ENCODE measurements around the gene ZNF766. TPM values are rescaled to one million over a fixed set of nuclear protein-coding genes. Genes with fewer than 3 reads are reported as not detected.
A peak's percentile ranks its signal among the peaks of the same experiment; 100 is the strongest.
"Not testable (repeated sequence)": the region's sequence is repeated elsewhere in the genome, so short reads cannot be mapped to it uniquely, and the experiment has no call there.

Gene ZNF766
- total and polyA plus RNA-seq, 2 experiments from 2014 or later, result 9.5 to 16.8 TPM

DNA sequence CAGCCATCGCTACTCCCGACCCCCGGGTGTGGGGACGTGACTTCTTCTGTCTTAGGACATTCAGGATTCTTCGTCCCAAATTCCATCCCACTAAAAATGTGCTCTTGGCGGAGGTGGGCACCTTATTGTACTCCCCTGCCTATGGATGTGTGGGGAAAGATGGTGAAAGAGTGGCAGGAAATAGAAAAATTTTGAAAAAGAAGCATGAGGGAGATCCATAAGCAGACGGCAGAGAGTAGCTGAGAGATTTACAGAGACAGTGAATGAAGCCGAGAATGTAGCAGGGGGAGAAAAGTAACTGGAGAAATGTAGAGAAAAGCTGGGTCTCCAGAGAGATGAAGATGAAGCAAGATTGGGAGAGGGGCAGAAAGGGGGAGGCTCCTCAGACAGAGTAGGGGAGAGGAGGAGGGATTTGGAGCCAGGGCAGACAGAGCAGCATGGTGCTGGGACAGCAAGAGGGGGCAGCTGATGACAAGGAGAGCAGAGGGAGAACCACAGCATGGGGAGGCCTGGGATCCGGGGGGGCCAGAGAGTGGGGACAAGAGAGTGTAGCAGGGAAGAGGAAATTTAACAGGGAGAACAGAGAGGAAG lies 67.5 kb downstream of the ZNF766 start:
- Histone ChIP-seq H2AFZ (peak overlapping the region; percentile 91), H3K4me1 (ENCODE audit: insufficient read depth) (no peaks in the 10 kb centered on the region), H4K20me1 (ENCODE audit: insufficient read depth) (no peaks in the 10 kb centered on the region), H3K9me2 (ENCODE audit: insufficient read depth) (no peaks in the 10 kb centered on the region), H3K36me3 (ENCODE audit: low read depth) (no peaks in the 10 kb centered on the region), H3K79me2 (ENCODE audit: insufficient read depth) (peaks cover 9% of the 10 kb centered on the region; the same call in 1 of the 2 replicates), H3K9me3 (ENCODE audit: low read depth) (no peaks in the 10 kb centered on the region), H3K27me3 (replicated peaks; ENCODE audit: insufficient read depth) (no peaks in the 10 kb centered on the region), H3F3A (ENCODE audit: insufficient read depth) (no peaks in the 10 kb centered on the region), H3K4me3 (peak overlapping the region; percentile 89), H3K27ac (peak overlapping the region; percentile 79), H3K9ac (peak overlapping the region; percentile 96), H3K4me2 (ENCODE audit: unreplicated experiment) (peak overlapping the region; percentile 83)
- in situ Hi-C loops (cut with MboI), result no loop called here
- peak; percentile 43 for DNase-seq
- TF ChIP-seq EZH2 (IDR thresholded peaks at IDR 0.05; ENCODE audit: insufficient read depth, poor library complexity, severe bottlenecking), result no peak
- TF ChIP-seq EZH2phosphoT487 (IDR thresholded peaks at IDR 0.05; ENCODE audit: insufficient read depth, low read depth), result no peak
- WGBS, 2 experiments (ENCODE audit: low coverage in 1 of 2, low lambda C conversion rate in 2 of 2, missing lambda C conversion rate in 2 of 2), result 0 to 1% methylated on average over 8 to 9 of the region's 9 CpGs

GRCh38 chr19:52339022-52339421 lies 69.6 kb downstream of the ZNF766 start:
- H3K4me2 ChIP-seq (ENCODE audit: unreplicated experiment); H3K4me1 ChIP-seq (ENCODE audit: insufficient read depth); H3K27ac ChIP-seq; H3K4me3 ChIP-seq; in situ Hi-C loops (cut with MboI); DNase-seq; H4K20me1 ChIP-seq (ENCODE audit: insufficient read depth); H3F3A ChIP-seq (ENCODE audit: insufficient read depth); H3K79me2 ChIP-seq (ENCODE audit: insufficient read depth); H3K27me3 ChIP-seq (replicated peaks; ENCODE audit: insufficient read depth); H3K9me2 ChIP-seq (ENCODE audit: insufficient read depth); H3K9me3 ChIP-seq (ENCODE audit: low read depth); H3K9ac ChIP-seq; H3K36me3 ChIP-seq (ENCODE audit: low read depth); H2AFZ ChIP-seq: not testable (repeated sequence)
- WGBS, 2 experiments (ENCODE audit: low coverage in 1 of 2, low lambda C conversion rate in 2 of 2, missing lambda C conversion rate in 2 of 2), result 55 to 61% methylated on average over 3 of the region's 3 CpGs

DNA sequence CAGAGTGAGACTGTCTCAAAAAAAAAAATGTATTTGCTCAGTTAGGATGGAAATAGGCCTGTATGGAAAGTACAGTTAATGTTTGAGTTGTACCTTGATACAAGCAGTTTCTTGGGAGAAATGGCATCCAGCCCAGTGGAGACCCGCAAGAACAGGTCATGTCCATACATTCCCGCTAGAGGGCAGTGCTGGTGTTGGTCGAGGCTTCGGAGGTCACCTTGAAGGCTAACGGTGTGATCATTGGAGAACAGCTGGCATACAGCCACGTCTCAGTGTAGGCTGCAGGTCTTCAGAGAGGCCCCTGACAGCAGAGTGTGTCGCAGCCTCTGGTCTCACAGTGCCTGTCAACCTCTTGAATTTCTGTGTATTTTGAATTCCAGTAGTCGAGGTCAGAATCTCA lies 74.2 kb downstream of the ZNF766 start:
- peak; percentile 69 for DNase-seq

DNA sequence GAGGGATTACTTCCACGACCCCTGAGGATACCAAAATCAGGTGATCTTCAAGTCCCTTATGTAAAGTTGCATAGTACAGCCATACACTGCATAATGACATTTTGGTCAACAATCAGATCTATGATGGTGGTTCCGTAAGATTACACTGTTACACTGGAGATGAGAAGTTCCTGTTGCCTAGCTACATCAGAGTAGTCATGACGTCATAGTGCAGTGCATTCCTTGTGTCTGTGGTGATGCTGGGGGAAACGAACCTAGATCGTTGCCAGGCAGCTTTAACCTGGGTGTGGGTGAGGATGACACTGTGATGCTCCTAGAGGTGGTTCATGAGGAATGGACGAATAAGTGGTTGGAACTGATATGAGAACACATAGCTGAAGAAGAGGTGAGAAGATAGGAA lies 75.8 kb downstream of the ZNF766 start:
- no peaks in the 10 kb centered on the region for H3K79me2 ChIP-seq (ENCODE audit: insufficient read depth)
- H3F3A ChIP-seq (ENCODE audit: insufficient read depth), result no peaks in the 10 kb centered on the region
- H3K27me3 ChIP-seq (replicated peaks; ENCODE audit: insufficient read depth), result no peaks in the 10 kb centered on the region
- no peak overlapping the region for H2AFZ ChIP-seq
- peak; percentile 15 for DNase-seq
- H3K9me3 ChIP-seq (ENCODE audit: low read depth), result no peaks in the 10 kb centered on the region
- peaks cover 13% of the 10 kb centered on the region; the same call in 1 of the 2 replicates for H3K36me3 ChIP-seq (ENCODE audit: low read depth)
- H3K27ac ChIP-seq, result no peak overlapping the region
- H4K20me1 ChIP-seq (ENCODE audit: insufficient read depth), result no peaks in the 10 kb centered on the region
- no peak overlapping the region for H3K4me2 ChIP-seq (ENCODE audit: unreplicated experiment)
- in situ Hi-C loops (cut with MboI), result no loop called here
- H3K9me2 ChIP-seq (ENCODE audit: insufficient read depth), result no peaks in the 10 kb centered on the region
- no peak for TF ChIP-seq EZH2phosphoT487 (IDR thresholded peaks at IDR 0.05; ENCODE audit: insufficient read depth, low read depth)
- no peak for TF ChIP-seq EZH2 (IDR thresholded peaks at IDR 0.05; ENCODE audit: insufficient read depth, poor library complexity, severe bottlenecking)
- WGBS, 2 experiments (ENCODE audit: low coverage in 1 of 2, low lambda C conversion rate in 2 of 2, missing lambda C conversion rate in 2 of 2), result 76 to 78% methylated on average over 6 of the region's 6 CpGs
- no peak overlapping the region for H3K4me3 ChIP-seq
- no peaks in the 10 kb centered on the region for H3K4me1 ChIP-seq (ENCODE audit: insufficient read depth)
- H3K9ac ChIP-seq, result no peak overlapping the region

More for the DNA sequence above, 74.2 kb downstream of the ZNF766 start:
- Histone ChIP-seq H3K4me3 (no peak overlapping the region), H3K36me3 (ENCODE audit: low read depth) (peaks cover 13% of the 10 kb centered on the region; the same call in 1 of the 2 replicates), H3K4me2 (ENCODE audit: unreplicated experiment) (no peak overlapping the region), H3K27ac (no peak overlapping the region), H3K9ac (no peak overlapping the region), H3F3A (ENCODE audit: insufficient read depth) (no peaks in the 10 kb centered on the region), H3K4me1 (ENCODE audit: insufficient read depth) (no peaks in the 10 kb centered on the region), H4K20me1 (ENCODE audit: insufficient read depth) (no peaks in the 10 kb centered on the region), H3K79me2 (ENCODE audit: insufficient read depth) (no peaks in the 10 kb centered on the region), H3K9me2 (ENCODE audit: insufficient read depth) (no peaks in the 10 kb centered on the region), H3K27me3 (replicated peaks; ENCODE audit: insufficient read depth) (no peaks in the 10 kb centered on the region), H2AFZ (no peak overlapping the region), H3K9me3 (ENCODE audit: low read depth) (no peaks in the 10 kb centered on the region)
- no peak for TF ChIP-seq EZH2 (IDR thresholded peaks at IDR 0.05; ENCODE audit: insufficient read depth, poor library complexity, severe bottlenecking)
- TF ChIP-seq EZH2phosphoT487 (IDR thresholded peaks at IDR 0.05; ENCODE audit: insufficient read depth, low read depth), result no peak
- in situ Hi-C loops (cut with MboI), result no loop called here
- WGBS, 2 experiments (ENCODE audit: low coverage in 1 of 2, low lambda C conversion rate in 2 of 2, missing lambda C conversion rate in 2 of 2), result 15 to 21% methylated on average over 8 of the region's 8 CpGs

MicroRNAs encoded within 50 kb of the gene (microRNA counts, 767-probe panel; counts per million panel counts)
- 447 counts per million, percentile 86 among the panel's probes with 10 or more counts for microRNA hsa-miR-643

Small RNAs within 50 kb of the gene (microRNA-seq; reads per million reads assigned to microRNA genes)
- 1.5 reads per million for gene MIR643 (ENCODE audit: borderline number of aligned reads)
- not detected for gene MIR6801 (ENCODE audit: borderline number of aligned reads)

Small RNAs within 50 kb of the gene (small RNA-seq; reads per million reads assigned to genes)
- not detected for gene MIR643 (ENCODE audit: low read depth, low replicate concordance)
- gene MIR6801 (ENCODE audit: low read depth, low replicate concordance), result not detected
- gene RF00019 (ENCODE audit: low read depth, low replicate concordance), result not detected

Other genes with a start within 250 kb of the ZNF766 start
- gene ZNF614, start 241.2 kb upstream of the ZNF766 start, total RNA-seq (2014; rRNA removed; shearing (Covaris generic)), result 8.5 and 15.9 TPM in 2 replicates
- 7.0 and 7.1 TPM in 2 replicates for gene ZNF614, start 241.2 kb upstream of the ZNF766 start, polyA plus RNA-seq (2016; fragmentation: Nextera tagmentation; extraction: Ambion mirVana)
- gene ZNF432, start 220.7 kb upstream of the ZNF766 start, total RNA-seq (2014; rRNA removed; shearing (Covaris generic)), result 4.8 and 10.4 TPM in 2 replicates
- gene ZNF432, start 220.7 kb upstream of the ZNF766 start, polyA plus RNA-seq (2016; fragmentation: Nextera tagmentation; extraction: Ambion mirVana), result 2.8 and 3.4 TPM in 2 replicates
- gene ZNF841, start 173.8 kb upstream of the ZNF766 start, total RNA-seq (2014; rRNA removed; shearing (Covaris generic)), result 15.4 and 24.5 TPM in 2 replicates
- gene ZNF841, start 173.8 kb upstream of the ZNF766 start, polyA plus RNA-seq (2016; fragmentation: Nextera tagmentation; extraction: Ambion mirVana), result 4.2 and 7.3 TPM in 2 replicates
- 5.8 and 12.3 TPM in 2 replicates for gene ZNF616, start 129.6 kb upstream of the ZNF766 start, total RNA-seq (2014; rRNA removed; shearing (Covaris generic))
- 4.1 and 4.7 TPM in 2 replicates for gene ZNF616, start 129.6 kb upstream of the ZNF766 start, polyA plus RNA-seq (2016; fragmentation: Nextera tagmentation; extraction: Ambion mirVana)
- 2.8 and 11.7 TPM in 2 replicates for gene ZNF836, start 98.0 kb upstream of the ZNF766 start, total RNA-seq (2014; rRNA removed; shearing (Covaris generic))
- 3.3 and 3.8 TPM in 2 replicates for gene ZNF836, start 98.0 kb upstream of the ZNF766 start, polyA plus RNA-seq (2016; fragmentation: Nextera tagmentation; extraction: Ambion mirVana)
- 191 and 248 TPM in 2 replicates for gene PPP2R1A, start 79.5 kb upstream of the ZNF766 start, total RNA-seq (2014; rRNA removed; shearing (Covaris generic))
- 277 and 279 TPM in 2 replicates for gene PPP2R1A, start 79.5 kb upstream of the ZNF766 start, polyA plus RNA-seq (2016; fragmentation: Nextera tagmentation; extraction: Ambion mirVana)
- 3.8 and 5.3 TPM in 2 replicates for gene ZNF480, start 27.6 kb downstream of the ZNF766 start, total RNA-seq (2014; rRNA removed; shearing (Covaris generic))
- gene ZNF480, start 27.6 kb downstream of the ZNF766 start, polyA plus RNA-seq (2016; fragmentation: Nextera tagmentation; extraction: Ambion mirVana), result 6.6 and 7.3 TPM in 2 replicates
- 2.8 and 3.5 TPM in 2 replicates for gene ZNF610, start 66.7 kb downstream of the ZNF766 start, total RNA-seq (2014; rRNA removed; shearing (Covaris generic))
- gene ZNF610, start 66.7 kb downstream of the ZNF766 start, polyA plus RNA-seq (2016; fragmentation: Nextera tagmentation; extraction: Ambion mirVana), result 3.9 and 6.0 TPM in 2 replicates
- 22.0 and 34.8 TPM in 2 replicates for gene ZNF880, start 100.3 kb downstream of the ZNF766 start, total RNA-seq (2014; rRNA removed; shearing (Covaris generic))
- gene ZNF880, start 100.3 kb downstream of the ZNF766 start, polyA plus RNA-seq (2016; fragmentation: Nextera tagmentation; extraction: Ambion mirVana), result 30.7 and 32.5 TPM in 2 replicates
- 14.9 and 22.5 TPM in 2 replicates for gene ZNF528, start 128.3 kb downstream of the ZNF766 start, total RNA-seq (2014; rRNA removed; shearing (Covaris generic))
- 19.2 and 24.2 TPM in 2 replicates for gene ZNF528, start 128.3 kb downstream of the ZNF766 start, polyA plus RNA-seq (2016; fragmentation: Nextera tagmentation; extraction: Ambion mirVana)
- gene ZNF534, start 159.6 kb downstream of the ZNF766 start, total RNA-seq (2014; rRNA removed; shearing (Covaris generic)), result 0.25 TPM in 1 of 2 replicates, not detected in the other
- 0.16 and 0.20 TPM in 2 replicates for gene ZNF534, start 159.6 kb downstream of the ZNF766 start, polyA plus RNA-seq (2016; fragmentation: Nextera tagmentation; extraction: Ambion mirVana)
- 1.5 and 2.2 TPM in 2 replicates for gene ZNF578, start 184.0 kb downstream of the ZNF766 start, total RNA-seq (2014; rRNA removed; shearing (Covaris generic))
- 1.3 TPM in 2 replicates for gene ZNF578, start 184.0 kb downstream of the ZNF766 start, polyA plus RNA-seq (2016; fragmentation: Nextera tagmentation; extraction: Ambion mirVana)

All from GM23248 (cell line).